ENCODE data around the gene EXOSC1. TPM values are rescaled to one million over a fixed set of nuclear protein-coding genes. Genes with fewer than 3 reads are reported as not detected.
"Not testable (repeated sequence)": the region's sequence is repeated elsewhere in the genome, so short reads cannot be mapped to it uniquely, and the experiment has no call there.

EXOSC1 gene
- total RNA-seq, 2 experiments from 2014 or later = 43.3 to 49.2 TPM

- TF ChIP-seq CTCF (IDR thresholded peaks at IDR 0.05) = no peak
- Mint-ChIP-seq H3K4me1 (ENCODE audit: low read depth) (peaks cover 37% of the 10 kb centered on the region), H3K27me3 (peaks cover 2% of the 10 kb centered on the region), H3K36me3 (ENCODE audit: low read depth) (peaks cover 66% of the 10 kb centered on the region), H3K4me3 (peak overlapping the region; percentile 96), H3K9me3 (no peaks in the 10 kb centered on the region), H3K27ac (peak overlapping the region; percentile 99)
- ATAC-seq (peak; percentile 11), DNase-seq (peak; percentile 58)
- intact Hi-C loops (cut with micrococcal nuclease) = loop anchor here (2.0 kb wide), 1 partner anchor 21 kb away; no protein-coding TSS in a partner anchor
- CTCF ChIA-PET = interaction anchor here (1.3 to 3.2 kb wide), 6 partner anchors 14 to 26 kb away, joined by 4 to 17 read pairs (median 6); partner anchors contain the start of gene RRP12
- POLR2A ChIA-PET = interaction anchor here (0.6 to 2.7 kb wide), 11 partner anchors 9 to 27 kb away, joined by 3 to 22 read pairs (median 6); partner anchors contain the start of gene RRP12
Observed at GRCh38 chr10:97427571-97428179, 18.1 kb downstream of the EXOSC1 start.

- no peak for ATAC-seq
- Mint-ChIP-seq H3K4me3 (peak overlapping the region; percentile 96), H3K4me1 (ENCODE audit: low read depth) (peaks cover 37% of the 10 kb centered on the region), H3K36me3 (ENCODE audit: low read depth) (peaks cover 64% of the 10 kb centered on the region), H3K27ac (peak overlapping the region; percentile 99), H3K27me3 (peaks cover 2% of the 10 kb centered on the region), H3K9me3 (no peaks in the 10 kb centered on the region)
- CTCF ChIA-PET = interaction anchor here (1.3 to 3.2 kb wide), 5 partner anchors 13 to 25 kb away, joined by 4 to 17 read pairs (median 7); partner anchors contain the start of gene RRP12
- DNase-seq = no peak
- intact Hi-C loops (cut with micrococcal nuclease) = no loop called here
- POLR2A ChIA-PET = interaction anchor here (0.6 to 2.7 kb wide), 12 partner anchors 8 to 27 kb away, joined by 3 to 22 read pairs (median 5); partner anchors contain the start of gene RRP12
- TF ChIP-seq CTCF (IDR thresholded peaks at IDR 0.05) = no peak
Observed at GRCh38 chr10:97426776-97427570, 18.8 kb downstream of the EXOSC1 start.

GRCh38 chr10:97425964-97426775 lies 19.6 kb downstream of the EXOSC1 start, which contains the start of gene PGAM1:
PGAM1 (plus strand) TSS chr10:97426191; CDS start chr10:97426308, 117 bp downstream.
- peak; percentile 73 for ATAC-seq
- H3K27me3 Mint-ChIP-seq = peaks cover 2% of the 10 kb centered on the region
- H3K27ac Mint-ChIP-seq = peak within 1 kb of the TSS; percentile 99
- no peaks in the 10 kb centered on the region for H3K9me3 Mint-ChIP-seq
- peak within 1 kb of the TSS; percentile 96 for H3K4me3 Mint-ChIP-seq
- TF ChIP-seq CTCF (IDR thresholded peaks at IDR 0.05) = peak; percentile 55
- H3K4me1 Mint-ChIP-seq (ENCODE audit: low read depth) = peaks cover 43% of the 10 kb centered on the region
- POLR2A ChIA-PET = interaction anchor here (0.8 to 6.9 kb wide), 6 partner anchors 12 to 25 kb away, joined by 3 to 79 read pairs (median 10); partner anchors contain the start of gene RRP12
- peaks cover 59% of the 10 kb centered on the region for H3K36me3 Mint-ChIP-seq (ENCODE audit: low read depth)
- CTCF ChIA-PET = interaction anchor here (3.2 to 4.3 kb wide), 2 partner anchors 12 to 16 kb away, joined by 17 to 108 read pairs; no protein-coding TSS in a partner anchor
- peak; percentile 93 for DNase-seq
- intact Hi-C loops (cut with micrococcal nuclease) = no loop called here

- not testable (repeated sequence) for H3K9me3 Mint-ChIP-seq, DNase-seq, ATAC-seq, H3K27me3 Mint-ChIP-seq
- intact Hi-C loops (cut with micrococcal nuclease) = loop anchor here (1.0 kb wide), 1 partner anchor 8 kb away; no protein-coding TSS in a partner anchor
- Mint-ChIP-seq H3K4me1 (ENCODE audit: low read depth) (peaks cover 53% of the 10 kb centered on the region), H3K4me3 (peak overlapping the region; percentile 96), H3K36me3 (ENCODE audit: low read depth) (peaks cover 41% of the 10 kb centered on the region), H3K27ac (peak overlapping the region; percentile 99)
- CTCF ChIA-PET = interaction anchor here (0.7 to 5.8 kb wide), 3 partner anchors 14 to 22 kb away, joined by 3 to 108 read pairs (median 30); partner anchors contain the start of gene RRP12
- POLR2A ChIA-PET = interaction anchor here (0.6 to 6.9 kb wide), 4 partner anchors 10 to 774 kb away, joined by 3 to 79 read pairs (median 6); no protein-coding TSS in a partner anchor
Observed at GRCh38 chr10:97423757-97424098, 22.1 kb downstream of the EXOSC1 start.

GRCh38 chr10:97416565-97416964 lies 29.2 kb downstream of the EXOSC1 start:
- POLR2A ChIA-PET = no interaction called here
- CTCF ChIA-PET = no interaction called here
- Mint-ChIP-seq H3K27ac (peak overlapping the region; percentile 98), H3K36me3 (ENCODE audit: low read depth) (peaks cover 8% of the 10 kb centered on the region), H3K4me3 (no peak overlapping the region), H3K9me3 (no peaks in the 10 kb centered on the region), H3K4me1 (ENCODE audit: low read depth) (peaks cover 77% of the 10 kb centered on the region), H3K27me3 (no peaks in the 10 kb centered on the region)
- ATAC-seq (no peak), DNase-seq (no peak)
- TF ChIP-seq CTCF (IDR thresholded peaks at IDR 0.05) = no peak
- intact Hi-C loops (cut with micrococcal nuclease) = no loop called here
